Body of pancreas (tissue), 4 donors: ENCODE results near the gene AFF3. TPM values are rescaled to one million over a fixed set of nuclear protein-coding genes. Genes with fewer than 3 reads are reported as not detected.

ENCODE experiments used
- ATAC-seq: fragments of 150-250 bp; one replicate; pipeline ENCODE4 v1.9.1; 2016
- DNase-seq, 4 donors: peaks; one replicate each; pipeline ENCODE4 v3.0.0-alpha.2; 2019
- H3K27ac ChIP-seq, 4 donors: fragments of 200-600 bp; sonication (generic); 1 replicate in 3 of 4; 2 replicates in 1 of 4; pipeline versions ENCODE4 v1.5.1 to v1.6.1; 2016 to 2019; ENCODE audit warnings: mild to moderate bottlenecking in 1 of 4, mixed read lengths in 1 of 4, moderate library complexity in 1 of 4
- H3K27me3 ChIP-seq, 2 donors: fragments of 200-600 bp; sonication (generic); one replicate each; pipeline ENCODE4 v1.6.0; 2016; ENCODE audit warnings: mild to moderate bottlenecking in 1 of 2
- H3K36me3 ChIP-seq, 2 donors: fragments of 200-600 bp; sonication (generic); replicated peaks in 1 of 2; 2 replicates each; pipeline ENCODE4 v1.5.1; 2016; ENCODE audit warnings: low read depth in 2 of 2; ENCODE audit not compliant: insufficient read depth in 1 of 2
- H3K4me1 ChIP-seq: fragments of 200-600 bp; sonication (generic); one replicate; pipeline ENCODE4 v1.6.0; 2016
- H3K4me3 ChIP-seq, 2 donors: fragments of 200-600 bp; sonication (generic); 1 replicate in 1 of 2; 2 replicates in 1 of 2; pipeline ENCODE4 v1.5.1; 2016 to 2019
- H3K9me3 ChIP-seq, 3 donors: fragments of 200-600 bp; sonication (generic); 1 replicate in 2 of 3; 2 replicates in 1 of 3; pipeline ENCODE4 v1.5.1; 2016
- POLR2A ChIP-seq, 3 donors: fragments of 450-650 bp; IDR thresholded peaks; one replicate each; pipeline ENCODE4 v1.6.1; 2016; ENCODE audit warnings: antibody characterized with exemption in 3 of 3, mild to moderate bottlenecking in 2 of 3
- WGBS, 2 donors: methylation state at CpG; one replicate each; pipeline ENCODE4 v1.1.5; 2017; 5-methylcytosine and 5-hydroxymethylcytosine counted together
- intact Hi-C: fragments of 100-400 bp; cut with DNase I; formaldehyde crosslinking; loops from one replicate; pipeline ENCODE4 v1.15.1; 2023
- total RNA-seq, 2 donors: library from RNA; depleted of rRNA; stranded (reverse); fragments of >200 nt; gene quantifications; one replicate each; pipeline ENCODE4 v1.1.0, GENCODE V29; 2016
- TF ChIP-seq, protein P1 (sequence below), 7 experiments: fragments of 450-650 bp in 4 of 7; fragments of 200-600 bp in 3 of 7; sonication (generic) in 3 of 7; IDR thresholded peaks; one replicate each; pipeline ENCODE4 v1.5.1; 2016 to 2019; ENCODE audit warnings: antibody characterized with exemption in 7 of 7

AFF3 gene, protein sequence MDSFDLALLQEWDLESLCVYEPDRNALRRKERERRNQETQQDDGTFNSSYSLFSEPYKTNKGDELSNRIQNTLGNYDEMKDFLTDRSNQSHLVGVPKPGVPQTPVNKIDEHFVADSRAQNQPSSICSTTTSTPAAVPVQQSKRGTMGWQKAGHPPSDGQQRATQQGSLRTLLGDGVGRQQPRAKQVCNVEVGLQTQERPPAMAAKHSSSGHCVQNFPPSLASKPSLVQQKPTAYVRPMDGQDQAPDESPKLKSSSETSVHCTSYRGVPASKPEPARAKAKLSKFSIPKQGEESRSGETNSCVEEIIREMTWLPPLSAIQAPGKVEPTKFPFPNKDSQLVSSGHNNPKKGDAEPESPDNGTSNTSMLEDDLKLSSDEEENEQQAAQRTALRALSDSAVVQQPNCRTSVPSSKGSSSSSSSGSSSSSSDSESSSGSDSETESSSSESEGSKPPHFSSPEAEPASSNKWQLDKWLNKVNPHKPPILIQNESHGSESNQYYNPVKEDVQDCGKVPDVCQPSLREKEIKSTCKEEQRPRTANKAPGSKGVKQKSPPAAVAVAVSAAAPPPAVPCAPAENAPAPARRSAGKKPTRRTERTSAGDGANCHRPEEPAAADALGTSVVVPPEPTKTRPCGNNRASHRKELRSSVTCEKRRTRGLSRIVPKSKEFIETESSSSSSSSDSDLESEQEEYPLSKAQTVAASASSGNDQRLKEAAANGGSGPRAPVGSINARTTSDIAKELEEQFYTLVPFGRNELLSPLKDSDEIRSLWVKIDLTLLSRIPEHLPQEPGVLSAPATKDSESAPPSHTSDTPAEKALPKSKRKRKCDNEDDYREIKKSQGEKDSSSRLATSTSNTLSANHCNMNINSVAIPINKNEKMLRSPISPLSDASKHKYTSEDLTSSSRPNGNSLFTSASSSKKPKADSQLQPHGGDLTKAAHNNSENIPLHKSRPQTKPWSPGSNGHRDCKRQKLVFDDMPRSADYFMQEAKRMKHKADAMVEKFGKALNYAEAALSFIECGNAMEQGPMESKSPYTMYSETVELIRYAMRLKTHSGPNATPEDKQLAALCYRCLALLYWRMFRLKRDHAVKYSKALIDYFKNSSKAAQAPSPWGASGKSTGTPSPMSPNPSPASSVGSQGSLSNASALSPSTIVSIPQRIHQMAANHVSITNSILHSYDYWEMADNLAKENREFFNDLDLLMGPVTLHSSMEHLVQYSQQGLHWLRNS (N-terminal part only)
- total RNA-seq, result under 1 TPM; 0.52 to 0.99 TPM

GRCh38 chr2:100142393-100142792, at the start of gene AFF3:
AFF3 (minus strand) TSS chr2:100142590; CDS start chr2:100104454, 38,136 bp downstream.
- no peak for TF ChIP-seq POLR2A (IDR thresholded peaks at IDR 0.05)
- TF ChIP-seq, protein P1, sequence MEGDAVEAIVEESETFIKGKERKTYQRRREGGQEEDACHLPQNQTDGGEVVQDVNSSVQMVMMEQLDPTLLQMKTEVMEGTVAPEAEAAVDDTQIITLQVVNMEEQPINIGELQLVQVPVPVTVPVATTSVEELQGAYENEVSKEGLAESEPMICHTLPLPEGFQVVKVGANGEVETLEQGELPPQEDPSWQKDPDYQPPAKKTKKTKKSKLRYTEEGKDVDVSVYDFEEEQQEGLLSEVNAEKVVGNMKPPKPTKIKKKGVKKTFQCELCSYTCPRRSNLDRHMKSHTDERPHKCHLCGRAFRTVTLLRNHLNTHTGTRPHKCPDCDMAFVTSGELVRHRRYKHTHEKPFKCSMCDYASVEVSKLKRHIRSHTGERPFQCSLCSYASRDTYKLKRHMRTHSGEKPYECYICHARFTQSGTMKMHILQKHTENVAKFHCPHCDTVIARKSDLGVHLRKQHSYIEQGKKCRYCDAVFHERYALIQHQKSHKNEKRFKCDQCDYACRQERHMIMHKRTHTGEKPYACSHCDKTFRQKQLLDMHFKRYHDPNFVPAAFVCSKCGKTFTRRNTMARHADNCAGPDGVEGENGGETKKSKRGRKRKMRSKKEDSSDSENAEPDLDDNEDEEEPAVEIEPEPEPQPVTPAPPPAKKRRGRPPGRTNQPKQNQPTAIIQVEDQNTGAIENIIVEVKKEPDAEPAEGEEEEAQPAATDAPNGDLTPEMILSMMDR (IDR thresholded peaks at IDR 0.05), result no peak
- no peak within 1 kb of the TSS for H3K27ac ChIP-seq
- no peaks in the 10 kb centered on the region for H3K36me3 ChIP-seq
- WGBS, 2 donors, result 69 to 77% methylated on average over 11 of the region's 11 CpGs
- H3K9me3 ChIP-seq, result no peaks in the 10 kb centered on the region
- no peak within 1 kb of the TSS for H3K4me3 ChIP-seq
- DNase-seq, result peak in 1 of 4 donors; percentile 25
- H3K27me3 ChIP-seq, result no peaks in the 10 kb centered on the region
- H3K4me1 ChIP-seq, result no peaks in the 10 kb centered on the region
- ATAC-seq, result no peak
- intact Hi-C loops, result no loop called here

DNA sequence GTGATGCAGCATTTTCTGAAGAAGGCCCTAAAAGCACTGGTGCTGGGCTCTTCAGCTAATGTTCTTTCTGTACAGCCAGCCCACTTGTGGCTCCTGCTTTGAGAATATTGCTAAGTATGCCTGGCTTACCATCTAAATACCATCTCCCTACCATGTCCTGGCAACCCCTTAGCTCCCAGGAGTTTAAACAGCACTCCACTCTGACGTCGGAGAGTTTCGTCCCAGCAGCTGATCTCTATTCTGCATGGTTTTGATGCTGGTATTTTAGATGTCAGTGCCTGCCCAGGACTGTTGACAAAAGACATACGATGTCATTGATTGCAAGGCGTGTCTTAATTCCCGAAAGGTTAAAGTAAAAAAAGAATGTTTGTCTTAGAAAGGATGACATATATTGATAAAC, 47.0 kb upstream of the AFF3 start:
- TF ChIP-seq, protein P1 (IDR thresholded peaks at IDR 0.05), result no peak
- TF ChIP-seq POLR2A (IDR thresholded peaks at IDR 0.05), result no peak
- DNase-seq (no peak), ATAC-seq (no peak)
- Histone ChIP-seq H3K27me3 (no peaks in the 10 kb centered on the region), H3K4me1 (no peaks in the 10 kb centered on the region), H3K27ac (no peak overlapping the region), H3K4me3 (no peak overlapping the region), H3K36me3 (no peaks in the 10 kb centered on the region), H3K9me3 (no peaks in the 10 kb centered on the region)
- intact Hi-C loops, result no loop called here
- WGBS, 2 donors, result 56 to 57% methylated on average over 6 of the region's 6 CpGs

DNA sequence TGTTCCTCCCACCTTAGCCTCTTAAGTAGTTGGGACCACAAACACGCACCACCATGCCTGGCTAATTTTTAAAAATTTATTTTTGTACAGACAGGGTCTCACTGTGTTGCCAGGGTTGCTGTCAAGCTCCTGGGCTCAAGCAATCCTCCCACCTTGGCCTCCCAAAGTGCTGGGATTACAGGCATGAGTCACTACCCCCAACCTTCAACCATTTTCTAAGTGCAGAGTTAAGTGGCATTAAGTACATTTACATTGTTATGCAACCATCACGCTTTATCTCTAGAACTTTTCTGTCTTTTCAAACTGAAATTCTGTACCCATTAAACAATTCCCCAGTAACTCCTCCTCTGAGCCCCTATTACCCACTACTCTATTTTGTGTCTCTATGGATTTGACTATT, 45.9 kb upstream of the AFF3 start:
- TF ChIP-seq, protein P1 (IDR thresholded peaks at IDR 0.05), result no peak
- no peak for TF ChIP-seq POLR2A (IDR thresholded peaks at IDR 0.05)
- intact Hi-C loops, result no loop called here
- WGBS, 2 donors, result 74 to 93% methylated on average over 2 of the region's 2 CpGs
- no peaks in the 10 kb centered on the region for H3K36me3 ChIP-seq
- H3K4me1 ChIP-seq, result no peaks in the 10 kb centered on the region
- no peak overlapping the region for H3K4me3 ChIP-seq
- no peaks in the 10 kb centered on the region for H3K9me3 ChIP-seq
- DNase-seq, result no peak
- no peak for ATAC-seq
- H3K27ac ChIP-seq, result no peak overlapping the region
- H3K27me3 ChIP-seq, result no peaks in the 10 kb centered on the region

DNA sequence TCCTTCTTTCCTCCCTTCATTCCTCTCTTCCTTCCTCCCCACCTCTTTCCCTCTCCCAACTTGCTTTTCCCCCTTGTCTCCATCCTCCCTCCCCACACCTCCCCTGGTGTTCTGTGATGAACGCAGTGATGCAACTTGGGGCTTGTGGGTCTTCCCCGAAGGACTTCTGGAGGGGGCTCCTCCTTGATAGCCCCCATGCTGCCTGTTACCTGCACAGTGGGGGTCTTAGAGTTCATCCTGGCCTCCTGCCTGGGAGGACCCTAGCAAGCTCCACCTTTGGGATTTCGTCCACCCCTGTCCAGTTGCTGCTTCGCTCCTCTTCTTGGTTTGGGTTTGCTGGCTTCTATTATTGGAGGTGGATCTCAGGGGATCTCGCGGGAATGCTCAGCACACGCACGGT, 43.7 kb upstream of the AFF3 start:
- Histone ChIP-seq H3K27ac (no peak overlapping the region), H3K4me1 (no peaks in the 10 kb centered on the region), H3K27me3 (no peaks in the 10 kb centered on the region), H3K4me3 (no peak overlapping the region), H3K9me3 (no peaks in the 10 kb centered on the region), H3K36me3 (no peaks in the 10 kb centered on the region)
- no peak for TF ChIP-seq POLR2A (IDR thresholded peaks at IDR 0.05)
- TF ChIP-seq, protein P1 (IDR thresholded peaks at IDR 0.05), result no peak
- ATAC-seq (no peak), DNase-seq (no peak)
- 81 to 85% methylated on average over 8 of the region's 8 CpGs for WGBS, 2 donors
- intact Hi-C loops, result no loop called here
